OCI-LY7 (cell line): Measurements from ENCODE around the gene NBPF4. TPM values are rescaled to one million over a fixed set of nuclear protein-coding genes. Genes with fewer than 3 reads are reported as not detected.

ENCODE experiments used
- BruUV-seq: library from RNA; stranded (reverse); fragments of 400-500 nt; replicated peaks from 2 replicates; lab custom pipeline; 2021; lab: Mats Ljungman, UMichigan
- CTCF ChIA-PET: fragments of 300-600 bp; sonication (Branson Sonifier 250); formaldehyde crosslinking; loops from one replicate; lab custom pipeline; 2022; ENCODE audit warnings: antibody characterized with exemption; ENCODE audit not compliant: unreplicated experiment; lab: Charles Lee
- POLR2A ChIA-PET: fragments of 300-600 bp; sonication (Branson Sonifier 250); formaldehyde crosslinking; loops from one replicate; lab custom pipeline; 2022; ENCODE audit warnings: antibody characterized with exemption; lab: Charles Lee
- DNase-seq: peaks from one replicate; pipeline ENCODE4 v3.0.0-alpha.2; 2015; ENCODE audit warnings: low spot score
- H2AFZ ChIP-seq: fragments of 200-600 bp; sonication (generic), shearing (Covaris generic); 2 replicates; pipeline ENCODE4 v1.6.1; 2014; ENCODE audit warnings: mild to moderate bottlenecking, antibody characterized with exemption, low read length, moderate library complexity
- H3K27ac ChIP-seq: fragments of 200-600 bp; sonication (generic); 2 replicates; pipeline ENCODE4 v1.5.1; 2014; ENCODE audit warnings: mixed run types, low read depth, mild to moderate bottlenecking, moderate library complexity, low read length, inconsistent platforms; ENCODE audit not compliant: poor library complexity, severe bottlenecking
- H3K36me3 ChIP-seq: fragments of 200-600 bp; sonication (generic); 2 replicates; pipeline ENCODE4 v1.6.1; 2014; ENCODE audit warnings: mild to moderate bottlenecking, antibody characterized with exemption, low read length, moderate library complexity, mixed read lengths; ENCODE audit not compliant: insufficient read depth
- H3K4me1 ChIP-seq: fragments of 200-600 bp; sonication (generic); 2 replicates; pipeline ENCODE4 v1.5.1; 2014; ENCODE audit warnings: mild to moderate bottlenecking, low read length; ENCODE audit not compliant: insufficient read depth, poor library complexity, severe bottlenecking
- H3K4me2 ChIP-seq: fragments of 200-600 bp; sonication (generic); 2 replicates; pipeline ENCODE4 v1.6.1; 2014; ENCODE audit warnings: mild to moderate bottlenecking, low read length
- H3K4me3 ChIP-seq: fragments of 200-600 bp; sonication (generic); 2 replicates; pipeline ENCODE4 v1.5.1; 2014; ENCODE audit warnings: mild to moderate bottlenecking, low read depth, low read length; ENCODE audit not compliant: poor library complexity, severe bottlenecking
- H3K79me2 ChIP-seq: fragments of 200-600 bp; sonication (generic); 2 replicates; pipeline ENCODE4 v1.6.1; 2016; ENCODE audit warnings: low read depth, mild to moderate bottlenecking, low read length, moderate library complexity, mixed read lengths; ENCODE audit not compliant: insufficient read depth
- H3K9me2 ChIP-seq: fragments of 200-600 bp; sonication (generic); 2 replicates; pipeline ENCODE4 v1.6.1; 2016; ENCODE audit warnings: mild to moderate bottlenecking, low read length, mixed read lengths; ENCODE audit not compliant: insufficient read depth
- H3K9me3 ChIP-seq: fragments of 200-600 bp; sonication (generic); 2 replicates; pipeline ENCODE4 v1.6.1; 2014; ENCODE audit warnings: mild to moderate bottlenecking, mixed run types, low read length, mixed read lengths
- H4K20me1 ChIP-seq: fragments of 200-600 bp; sonication (generic); 2 replicates; pipeline ENCODE4 v1.6.1; 2014; ENCODE audit warnings: mild to moderate bottlenecking, antibody characterized with exemption, low read length, moderate library complexity, mixed read lengths; ENCODE audit not compliant: insufficient read depth
- CTCF ChIP-seq: fragments of 200-600 bp; sonication (generic); conservative IDR thresholded peaks from 2 replicates; pipeline ENCODE4 v1.5.1; 2014; ENCODE audit warnings: mild to moderate bottlenecking, antibody characterized with exemption, low read length, moderate library complexity, mixed read lengths
- EZH2phosphoT487 ChIP-seq: fragments of 200-600 bp; sonication (generic); IDR thresholded peaks from 2 replicates; pipeline ENCODE4 v1.6.1; 2018; ENCODE audit warnings: low read depth, borderline replicate concordance, mild to moderate bottlenecking, mixed run types, antibody characterized with exemption, low read length, moderate library complexity, mixed read lengths
- intact Hi-C: fragments of 100-400 bp; cut with micrococcal nuclease; formaldehyde crosslinking; loops from one replicate; pipeline ENCODE4 v1.10.0; 2022; ENCODE audit not compliant: unreplicated experiment
- total RNA-seq, 2 experiments: library from RNA; depleted of rRNA in 1 of 2; stranded (reverse); fragments of >200 nt in 1 of 2; shearing (Covaris generic) in 1 of 2; gene quantifications; 2 replicates each; pipeline ENCODE4 v1.2.3, GENCODE V29; 2014 to 2022

NBPF4 gene
- total RNA-seq, 2 experiments from 2014 or later, result not detected

- ChIA-PET POLR2A (interaction anchor here (0.6 kb wide), 1 partner anchor 204 kb away, joined by 3 read pairs; no protein-coding TSS in a partner anchor), CTCF (no interaction called here)
- TF ChIP-seq EZH2phosphoT487 (no peak), CTCF (no peak)
- no TSS peak for BruUV-seq
- H3K4me3 ChIP-seq, result no peak overlapping the region
- H3K4me1 ChIP-seq, result no peaks in the 10 kb centered on the region
- no peaks in the 10 kb centered on the region for H3K79me2 ChIP-seq
- H3K36me3 ChIP-seq, result no peaks in the 10 kb centered on the region
- H3K27ac ChIP-seq, result no peak overlapping the region
- H2AFZ ChIP-seq, result no peak overlapping the region
- H4K20me1 ChIP-seq, result no peaks in the 10 kb centered on the region
- no peak overlapping the region for H3K4me2 ChIP-seq
- no peaks in the 10 kb centered on the region for H3K9me2 ChIP-seq
- H3K9me3 ChIP-seq, result no peaks in the 10 kb centered on the region
- intact Hi-C loops, result loop anchor here (10.0 kb wide), 1 partner anchor 415 kb away; no protein-coding TSS in a partner anchor
- DNase-seq, result no peak
These were observed 53.8 kb downstream of the NBPF4 start for GRCh38 chr1:108190001-108190634.

- Histone ChIP-seq H3K9me2 (no peaks in the 10 kb centered on the region), H3K36me3 (no peaks in the 10 kb centered on the region), H3K4me3 (no peak overlapping the region), H3K79me2 (no peaks in the 10 kb centered on the region), H3K4me1 (no peaks in the 10 kb centered on the region), H4K20me1 (no peaks in the 10 kb centered on the region), H3K27ac (no peak overlapping the region), H2AFZ (no peak overlapping the region), H3K4me2 (no peak overlapping the region), H3K9me3 (no peaks in the 10 kb centered on the region)
- intact Hi-C loops, result no loop called here
- POLR2A ChIA-PET, result no interaction called here
- BruUV-seq, result no TSS peak
- DNase-seq, result no peak
- no peak for TF ChIP-seq EZH2phosphoT487
- TF ChIP-seq CTCF, result no peak
- CTCF ChIA-PET, result no interaction called here
These were observed 55.1 kb downstream of the NBPF4 start for GRCh38 chr1:108188801-108189200.

GRCh38 chr1:108182959-108183700, 60.7 kb downstream of the NBPF4 start:
- H3K27ac ChIP-seq, result no peak overlapping the region
- no peak overlapping the region for H3K4me2 ChIP-seq
- H3K36me3 ChIP-seq, result no peaks in the 10 kb centered on the region
- no peaks in the 10 kb centered on the region for H3K9me3 ChIP-seq
- no peaks in the 10 kb centered on the region for H3K4me1 ChIP-seq
- TF ChIP-seq CTCF, result no peak
- no peak for TF ChIP-seq EZH2phosphoT487
- H3K4me3 ChIP-seq, result no peak overlapping the region
- no TSS peak for BruUV-seq
- no peaks in the 10 kb centered on the region for H3K9me2 ChIP-seq
- POLR2A ChIA-PET, result no interaction called here
- no peaks in the 10 kb centered on the region for H3K79me2 ChIP-seq
- H4K20me1 ChIP-seq, result no peaks in the 10 kb centered on the region
- intact Hi-C loops, result no loop called here
- CTCF ChIA-PET, result no interaction called here
- DNase-seq, result no peak
- no peak overlapping the region for H2AFZ ChIP-seq
